ENCODE measurements around the gene NPIPA7.
"Not testable (repeated sequence)": the region's sequence is repeated elsewhere in the genome, so short reads cannot be mapped to it uniquely, and the experiment has no call there.

Gene NPIPA7

DNA sequence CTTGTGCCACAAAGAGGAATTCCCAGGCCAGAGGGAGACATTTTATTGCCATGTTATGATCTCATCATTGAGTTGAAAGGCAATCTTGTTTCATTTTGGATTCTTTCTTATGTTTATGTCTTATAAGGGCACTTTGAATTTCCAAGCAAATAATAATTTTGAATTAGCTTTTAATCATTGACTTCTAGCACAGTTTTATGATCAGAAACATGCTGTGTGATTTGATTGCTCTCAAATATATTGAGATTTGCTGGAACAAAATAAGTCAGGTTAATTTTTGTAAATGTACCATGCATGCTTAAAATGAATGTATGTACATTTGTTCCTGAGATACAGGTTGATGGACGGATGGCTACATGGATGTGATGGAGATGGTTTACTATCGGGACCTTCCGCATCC, at the start of gene NPIPA7:
Gene NPIPA7, plus strand, starts transcription at position 301 of the 400 bp plus-strand sequence. CDS start 105 bp downstream, outside the sequence.
- not testable (repeated sequence) for H3K4me3 ChIP-seq (ENCODE audit: low read length)

DNA sequence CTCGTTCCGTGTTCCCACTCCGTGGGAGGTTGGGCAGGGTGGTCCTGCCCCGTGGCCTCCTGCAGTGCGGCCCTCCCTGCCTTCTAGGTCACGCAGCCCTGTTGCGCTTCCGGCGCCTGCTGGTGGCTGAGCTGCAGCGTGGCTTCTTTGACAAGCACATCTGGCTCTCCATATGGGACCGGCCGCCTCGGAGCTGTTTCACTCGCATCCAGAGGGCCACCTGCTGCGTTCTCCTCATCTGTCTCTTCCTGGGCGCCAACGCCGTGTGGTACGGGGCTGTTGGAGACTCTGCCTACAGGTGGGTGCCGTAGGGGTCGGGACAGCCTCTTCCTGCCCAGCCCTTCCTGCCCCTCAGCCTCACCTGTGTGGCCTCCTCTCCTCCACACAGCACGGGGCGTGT, 47.5 kb upstream of the NPIPA7 start:
- H3K4me3 ChIP-seq (ENCODE audit: low read length) = not testable (repeated sequence)

DNA sequence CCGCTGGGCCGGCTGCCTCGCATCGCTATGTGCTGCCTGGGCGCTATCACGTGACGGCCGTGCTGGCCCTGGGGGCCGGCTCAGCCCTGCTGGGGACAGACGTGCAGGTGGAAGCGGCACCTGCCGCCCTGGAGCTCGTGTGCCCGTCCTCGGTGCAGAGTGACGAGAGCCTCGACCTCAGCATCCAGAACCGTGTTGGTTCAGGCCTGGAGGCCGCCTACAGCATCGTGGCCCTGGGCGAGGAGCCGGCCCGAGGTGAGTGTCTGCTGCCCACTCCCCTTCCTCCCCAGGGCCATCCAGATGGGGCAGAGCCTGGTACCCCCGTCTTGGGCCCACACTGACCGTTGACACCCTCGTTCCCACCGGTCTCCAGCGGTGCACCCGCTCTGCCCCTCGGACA, 21.4 kb upstream of the NPIPA7 start:
- H3K4me3 ChIP-seq (ENCODE audit: low read length) = not testable (repeated sequence)

DNA sequence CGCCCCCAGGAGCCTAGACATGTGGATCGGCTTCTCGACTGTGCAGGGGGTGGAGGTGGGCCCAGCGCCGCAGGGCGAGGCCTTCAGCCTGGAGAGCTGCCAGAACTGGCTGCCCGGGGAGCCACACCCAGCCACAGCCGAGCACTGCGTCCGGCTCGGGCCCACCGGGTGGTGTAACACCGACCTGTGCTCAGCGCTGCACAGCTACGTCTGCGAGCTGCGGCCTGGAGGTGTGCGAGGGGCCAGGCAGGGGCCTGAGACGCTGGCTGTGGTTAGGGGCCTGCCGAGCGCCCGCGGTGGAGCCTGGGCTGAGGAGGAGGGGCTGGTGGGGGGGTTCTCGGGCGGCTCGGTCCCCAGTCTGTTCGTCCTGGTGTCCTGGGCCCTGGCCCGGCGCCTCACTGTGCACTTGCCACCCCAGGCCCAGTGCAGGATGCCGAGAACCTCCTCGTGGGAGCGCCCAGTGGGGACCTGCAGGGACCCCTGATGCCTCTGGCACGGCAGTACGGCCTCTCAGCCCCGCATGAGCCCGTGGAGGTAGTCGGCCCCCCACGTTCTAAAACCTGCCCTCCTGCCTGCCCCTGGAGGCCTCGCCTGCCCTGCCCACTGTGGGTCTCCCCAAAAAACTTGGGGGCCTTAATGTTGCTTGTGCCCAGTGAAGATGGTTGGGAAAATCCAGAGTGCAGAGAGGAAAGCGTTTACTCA, 20.2 kb upstream of the NPIPA7 start:
- not testable (repeated sequence) for H3K4me3 ChIP-seq (ENCODE audit: low read length)

DNA sequence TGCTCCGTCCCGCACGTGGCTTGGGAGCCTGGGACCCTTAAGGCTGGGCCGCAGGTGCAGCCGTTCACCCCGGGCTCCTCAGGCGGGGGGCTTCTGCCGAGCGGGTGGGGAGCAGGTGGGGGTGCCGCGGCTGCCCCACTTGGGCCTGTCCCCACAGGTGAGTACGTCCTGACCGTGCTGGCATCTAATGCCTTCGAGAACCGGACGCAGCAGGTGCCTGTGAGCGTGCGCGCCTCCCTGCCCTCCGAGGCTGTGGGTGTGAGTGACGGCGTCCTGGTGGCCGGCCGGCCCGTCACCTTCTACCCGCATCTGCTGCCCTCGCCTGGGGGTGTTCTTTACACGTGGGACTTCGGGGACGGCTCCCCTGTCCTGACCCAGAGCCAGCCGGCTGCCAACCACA, 15.3 kb upstream of the NPIPA7 start:
- not testable (repeated sequence) for H3K4me3 ChIP-seq (ENCODE audit: low read length)

DNA sequence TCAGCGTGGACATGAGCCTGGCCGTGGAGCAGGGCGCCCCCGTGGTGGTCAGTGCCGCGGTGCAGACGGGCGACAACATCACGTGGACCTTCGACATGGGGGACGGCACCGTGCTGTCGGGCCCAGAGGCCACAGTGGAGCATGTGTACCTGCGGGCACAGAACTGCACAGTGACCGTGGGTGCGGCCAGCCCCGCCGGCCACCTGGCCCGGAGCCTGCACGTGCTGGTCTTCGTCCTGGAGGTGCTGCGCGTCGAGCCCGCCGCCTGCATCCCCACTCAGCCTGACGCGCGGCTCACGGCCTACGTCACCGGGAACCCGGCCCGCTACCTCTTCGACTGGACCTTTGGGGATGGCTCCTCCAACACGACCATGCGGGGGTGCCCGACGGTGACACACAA, 14.8 kb upstream of the NPIPA7 start:
- not testable (repeated sequence) for H3K4me3 ChIP-seq (ENCODE audit: low read length)

DNA sequence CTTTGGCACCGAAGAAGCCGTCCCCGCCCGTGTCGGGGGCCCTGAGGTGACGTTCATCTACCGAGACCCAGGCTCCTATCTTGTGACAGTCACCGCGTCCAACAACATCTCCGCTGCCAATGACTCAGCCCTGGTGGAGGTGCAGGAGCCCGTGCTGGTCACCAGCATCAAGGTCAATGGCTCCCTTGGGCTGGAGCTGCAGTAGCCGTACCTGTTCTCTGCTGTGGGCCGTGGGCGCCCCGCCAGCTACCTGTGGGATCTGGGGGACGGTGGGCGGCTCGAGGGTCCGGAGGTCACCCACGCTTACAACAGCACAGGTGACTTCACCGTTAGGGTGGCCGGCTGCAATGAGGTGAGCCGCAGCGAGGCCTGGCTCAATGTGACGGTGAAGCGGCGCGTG, 14.2 kb upstream of the NPIPA7 start:
- H3K4me3 ChIP-seq (ENCODE audit: low read length) = not testable (repeated sequence)

DNA sequence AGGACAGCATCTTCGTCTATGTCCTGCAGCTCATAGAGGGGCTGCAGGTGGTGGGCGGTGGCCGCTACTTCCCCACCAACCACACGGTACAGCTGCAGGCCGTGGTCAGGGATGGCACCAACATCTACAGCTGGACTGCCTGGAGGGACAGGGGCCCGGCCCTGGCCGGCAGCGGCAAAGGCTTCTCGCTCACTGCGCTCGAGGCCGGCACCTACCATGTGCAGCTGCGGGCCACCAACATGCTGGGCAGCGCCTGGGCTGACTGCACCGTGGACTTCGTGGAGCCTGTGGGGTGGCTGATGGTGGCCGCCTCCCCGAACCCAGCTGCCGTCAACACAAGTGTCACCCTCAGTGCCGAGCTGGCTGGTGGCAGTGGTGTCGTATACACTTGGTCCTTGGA, 13.6 kb upstream of the NPIPA7 start:
- not testable (repeated sequence) for H3K4me3 ChIP-seq (ENCODE audit: low read length)

DNA sequence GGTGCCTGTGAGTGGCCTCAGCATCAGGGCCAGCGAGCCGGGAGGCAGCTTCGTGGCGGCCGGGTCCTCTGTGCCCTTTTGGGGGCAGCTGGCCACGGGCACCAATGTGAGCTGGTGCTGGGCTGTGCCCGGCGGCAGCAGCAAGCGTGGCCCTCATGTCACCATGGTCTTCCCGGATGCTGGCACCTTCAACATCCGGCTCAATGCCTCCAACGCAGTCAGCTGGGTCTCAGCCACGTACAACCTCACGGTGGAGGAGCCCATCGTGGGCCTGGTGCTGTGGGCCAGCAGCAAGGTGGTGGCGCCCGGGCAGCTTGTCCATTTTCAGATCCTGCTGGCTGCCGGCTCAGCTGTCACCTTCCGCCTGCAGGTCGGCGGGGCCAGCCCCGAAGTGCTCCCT, 13.1 kb upstream of the NPIPA7 start:
- H3K4me3 ChIP-seq (ENCODE audit: low read length) = not testable (repeated sequence)

DNA sequence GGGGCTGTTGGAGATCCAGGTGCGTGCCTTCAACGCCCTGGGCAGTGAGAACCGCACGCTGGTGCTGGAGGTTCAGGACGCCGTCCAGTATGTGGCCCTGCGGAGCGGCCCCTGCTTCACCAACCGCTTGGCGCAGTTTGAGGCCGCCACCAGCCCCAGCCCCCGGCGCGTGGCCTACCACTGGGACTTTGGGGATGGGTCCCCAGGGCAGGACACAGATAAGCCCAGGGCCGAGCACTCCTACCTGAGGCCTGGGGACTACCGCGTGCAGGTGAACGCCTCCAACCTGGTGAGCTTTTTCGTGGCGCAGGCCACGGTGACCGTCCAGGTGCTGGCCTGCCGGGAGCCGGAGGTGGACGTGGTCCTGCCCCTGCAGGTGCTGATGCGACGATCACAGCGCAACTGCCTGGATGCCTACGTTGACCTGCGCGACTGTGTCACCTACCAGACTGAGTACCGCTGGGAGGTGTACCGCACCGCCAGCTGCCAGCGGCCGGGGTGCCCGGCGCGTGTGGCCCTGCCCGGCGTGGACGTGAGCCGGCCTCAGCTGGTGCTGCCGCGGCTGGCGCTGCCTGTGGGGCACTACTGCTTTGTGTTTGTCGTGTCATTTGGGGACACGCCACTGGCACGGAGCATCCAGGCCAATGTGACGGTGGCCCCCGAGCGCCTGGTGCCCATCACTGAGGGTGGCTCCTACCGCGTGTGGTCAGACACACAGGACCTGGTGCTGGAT, 12.2 kb upstream of the NPIPA7 start:
- not testable (repeated sequence) for H3K4me3 ChIP-seq (ENCODE audit: low read length)

DNA sequence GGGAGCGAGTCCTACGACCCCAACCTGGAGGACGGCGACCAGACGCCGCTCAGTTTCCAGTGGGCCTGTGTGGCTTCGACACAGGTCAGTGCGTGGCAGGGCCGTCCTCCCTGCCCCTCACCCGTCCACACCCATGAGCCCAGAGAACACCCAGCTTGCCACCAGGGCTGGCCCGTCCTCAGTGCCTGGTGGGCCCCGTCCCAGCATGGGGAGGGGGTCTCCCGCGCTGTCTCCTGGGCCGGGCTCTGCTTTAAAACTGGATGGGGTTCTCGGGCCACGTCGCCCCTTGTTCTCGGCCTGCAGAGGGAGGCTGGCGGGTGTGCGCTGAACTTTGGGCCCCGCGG, 11.7 kb upstream of the NPIPA7 start:
- not testable (repeated sequence) for H3K4me3 ChIP-seq (ENCODE audit: low read length)

DNA sequence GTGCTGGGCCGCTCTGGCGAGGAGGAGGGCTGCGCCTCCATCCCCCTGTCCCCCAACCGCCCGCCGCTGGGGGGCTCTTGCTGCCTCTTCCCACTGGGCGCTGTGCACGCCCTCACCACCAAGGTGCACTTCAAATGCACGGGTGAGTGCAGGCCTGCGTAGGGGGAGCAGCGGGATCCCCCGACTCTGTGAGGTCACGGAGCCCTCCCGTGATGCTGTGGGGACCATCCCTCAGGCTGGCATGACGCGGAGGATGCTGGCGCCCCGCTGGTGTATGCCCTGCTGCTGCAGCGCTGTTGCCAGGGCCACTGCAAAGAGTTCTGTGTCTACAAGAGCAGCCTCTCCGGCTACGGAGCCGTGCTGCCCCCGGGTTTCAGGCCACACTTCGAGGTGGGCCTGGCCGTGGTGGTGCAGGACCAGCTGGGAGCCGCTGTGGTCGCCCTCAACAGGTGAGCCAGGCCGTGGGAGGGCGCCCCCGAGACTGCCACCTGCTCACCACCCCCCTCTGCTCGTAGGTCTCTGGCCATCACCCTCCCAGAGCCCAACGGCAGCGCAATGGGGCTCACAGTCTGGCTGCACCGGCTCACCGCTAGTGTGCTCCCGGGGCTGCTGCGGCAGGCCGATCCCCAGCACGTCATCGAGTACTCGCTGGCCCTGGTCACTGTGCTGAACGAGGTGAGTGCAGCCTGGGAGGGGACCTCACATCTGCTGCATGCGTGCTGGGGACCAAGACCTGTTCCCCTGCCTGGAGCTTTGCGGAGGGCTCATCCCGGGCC, 9.7 kb upstream of the NPIPA7 start:
- not testable (repeated sequence) for H3K4me3 ChIP-seq (ENCODE audit: low read length)

DNA sequence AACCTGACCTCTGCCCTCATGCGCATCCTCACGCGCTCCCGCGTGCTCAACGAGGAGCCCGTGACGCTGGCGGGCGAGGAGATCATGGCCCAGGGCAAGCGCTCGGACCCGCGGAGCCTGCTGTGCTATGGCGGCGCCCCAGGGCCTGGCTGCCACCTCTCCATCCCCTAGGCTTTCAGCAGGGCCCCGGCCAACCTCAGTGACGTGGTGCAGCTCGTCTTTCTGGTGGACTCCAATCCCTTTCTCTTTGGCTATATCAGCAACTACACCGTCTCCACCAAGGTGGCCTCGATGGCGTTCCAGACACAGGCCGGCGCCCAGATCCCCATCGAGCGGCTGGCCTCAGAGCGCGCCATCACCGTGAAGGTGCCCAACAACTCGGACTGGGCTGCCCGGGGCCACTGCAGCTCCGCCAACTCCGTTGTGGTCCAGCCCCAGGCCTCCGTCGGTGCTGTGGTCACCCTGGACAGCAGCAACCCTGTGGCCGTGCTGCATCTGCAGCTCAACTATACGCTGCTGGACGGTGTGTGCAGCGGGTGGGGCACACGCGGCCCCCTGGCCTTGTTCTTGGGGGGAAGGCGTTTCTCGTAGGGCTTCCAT, 7.7 kb upstream of the NPIPA7 start:
- H3K4me3 ChIP-seq (ENCODE audit: low read length) = not testable (repeated sequence)

DNA sequence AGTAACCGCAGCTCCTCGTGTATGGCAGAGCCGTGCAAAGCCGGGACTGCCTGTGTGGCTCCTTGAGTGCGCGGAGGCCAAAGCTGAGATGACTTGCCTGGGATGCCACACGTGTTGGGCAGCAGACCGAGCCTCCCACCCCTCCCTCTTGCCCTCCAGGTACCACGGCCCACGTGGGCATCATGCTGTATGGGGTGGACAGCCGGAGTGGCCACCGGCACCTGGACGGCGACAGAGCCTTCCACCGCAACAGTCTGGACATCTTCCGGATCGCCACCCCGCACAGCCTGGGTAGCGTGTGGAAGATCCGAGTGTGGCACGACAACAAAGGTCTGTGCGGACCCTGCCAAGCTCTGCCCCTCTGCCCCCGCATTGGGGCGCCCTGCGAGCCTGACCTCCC, 4.7 kb upstream of the NPIPA7 start:
- not testable (repeated sequence) for H3K4me3 ChIP-seq (ENCODE audit: low read length)

DNA sequence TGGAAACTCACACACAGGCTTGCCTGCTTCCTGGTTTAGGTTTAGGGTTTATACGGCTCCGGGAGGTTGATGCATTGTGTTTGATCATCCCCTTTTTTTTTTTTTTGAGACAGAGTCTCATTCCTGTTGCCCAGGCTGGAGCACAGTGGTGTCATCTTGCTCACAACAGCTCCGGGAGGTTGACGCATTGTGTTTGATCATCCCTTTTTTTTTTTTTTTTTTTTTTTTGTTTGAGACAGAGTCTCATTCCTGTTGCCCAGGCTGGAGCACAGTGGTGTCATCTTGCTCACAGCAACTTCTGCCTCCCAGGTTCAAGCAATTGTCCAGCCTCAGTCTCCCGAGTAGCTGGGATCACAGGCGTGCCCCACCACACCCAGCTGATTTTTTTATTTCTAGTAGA, 20.7 kb downstream of the NPIPA7 start:
- not testable (repeated sequence) for H3K4me3 ChIP-seq (ENCODE audit: low read length)

DNA sequence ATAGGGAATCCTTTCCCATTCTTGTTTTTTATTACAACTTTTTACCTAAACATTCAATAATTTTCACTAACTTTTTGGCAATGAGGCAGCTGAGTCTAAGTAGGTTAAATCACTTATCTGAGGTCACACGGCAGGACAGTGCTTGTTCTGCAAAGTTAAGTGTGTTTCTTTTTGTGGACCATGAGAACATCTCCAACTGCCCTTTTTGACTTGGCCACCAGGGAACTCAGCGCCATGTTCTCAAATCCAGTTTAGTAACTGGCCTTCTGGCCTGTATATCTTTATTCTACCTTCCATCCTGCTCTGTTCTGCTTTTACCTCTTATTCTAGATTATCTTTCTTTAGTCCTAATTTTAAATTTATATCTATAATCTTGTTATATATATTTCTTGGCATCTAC, 23.4 kb downstream of the NPIPA7 start:
- H3K4me3 ChIP-seq (ENCODE audit: low read length) = not testable (repeated sequence)

DNA sequence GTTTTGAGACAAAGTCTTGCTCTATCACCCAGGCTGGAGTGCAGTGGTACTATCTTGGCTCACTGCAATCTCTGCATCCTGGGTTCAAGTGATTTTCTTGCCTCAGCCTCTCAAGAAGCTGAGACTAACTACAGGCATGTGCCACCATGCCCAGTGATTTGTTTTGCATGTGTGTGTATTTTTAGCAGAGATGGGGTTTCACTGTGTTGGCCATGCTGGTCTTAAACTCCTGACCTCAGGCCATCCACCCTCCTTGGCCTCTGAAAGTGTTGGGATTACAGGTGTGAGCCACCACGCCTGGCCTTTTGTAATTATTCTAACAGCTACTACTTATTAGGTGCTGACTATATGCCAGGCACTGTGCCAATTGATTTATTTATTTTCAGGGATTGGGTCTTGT, 25.3 kb downstream of the NPIPA7 start:
- not testable (repeated sequence) for H3K4me3 ChIP-seq (ENCODE audit: low read length)

DNA sequence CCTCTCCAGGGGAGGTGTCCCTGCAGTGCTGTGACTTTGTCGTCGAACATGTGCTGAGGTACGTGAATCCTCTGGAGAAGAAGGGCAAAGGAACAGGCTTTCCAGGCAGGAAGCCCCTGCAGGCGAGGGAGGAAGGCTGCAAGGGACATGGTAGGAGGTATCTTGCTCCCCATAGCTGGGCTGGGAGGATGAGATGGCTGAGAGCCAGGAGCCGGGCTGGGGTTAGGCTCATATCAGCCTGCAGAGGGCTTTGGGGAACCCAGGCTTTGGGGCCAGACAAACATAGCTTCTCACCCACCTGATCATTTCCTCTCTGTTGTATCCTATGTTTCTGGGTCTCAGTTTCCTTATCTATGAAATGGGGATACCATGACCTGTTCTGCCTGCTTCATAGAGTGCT, 26.5 kb downstream of the NPIPA7 start:
- not testable (repeated sequence) for H3K4me3 ChIP-seq (ENCODE audit: low read length)

DNA sequence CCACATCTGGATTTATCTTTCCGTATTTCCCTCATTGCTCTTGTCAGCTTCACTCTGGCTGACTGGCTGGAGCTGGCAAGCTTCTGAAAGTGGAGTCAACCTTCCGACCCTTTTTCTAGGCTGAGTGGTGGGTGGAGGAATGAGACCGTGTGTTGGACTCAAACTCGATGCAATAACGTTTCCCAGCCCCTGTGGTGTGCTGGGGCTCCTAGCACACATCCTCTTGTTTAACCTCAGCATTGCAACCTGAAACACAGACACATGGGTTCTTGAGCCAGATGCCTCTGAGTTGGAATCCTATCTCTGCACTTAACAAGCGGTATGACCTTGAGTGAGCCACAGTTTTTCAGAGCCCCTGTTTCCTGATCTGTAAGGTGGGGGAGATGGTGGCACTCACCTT, 29.5 kb downstream of the NPIPA7 start:
- H3K4me3 ChIP-seq (ENCODE audit: low read length) = not testable (repeated sequence)

DNA sequence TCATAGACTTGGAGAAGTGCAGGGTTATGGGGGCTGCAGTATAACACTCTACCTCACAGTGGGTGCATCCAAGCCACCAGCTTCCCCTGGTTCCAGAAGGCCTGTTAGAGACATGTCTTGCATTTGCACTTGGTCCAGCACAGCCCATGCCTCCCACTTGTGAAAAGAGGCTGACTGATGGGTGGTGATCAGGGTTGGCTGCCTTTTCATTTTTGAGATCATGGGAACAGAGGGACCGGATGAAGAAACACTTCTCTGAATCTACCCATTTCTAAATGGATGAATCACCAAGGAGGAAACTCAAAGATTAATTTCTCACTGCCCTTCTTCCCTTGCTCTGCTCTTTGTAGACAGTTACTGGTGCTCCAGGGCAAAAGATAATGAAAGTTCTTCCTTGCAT, 34.8 kb downstream of the NPIPA7 start:
- not testable (repeated sequence) for H3K4me3 ChIP-seq (ENCODE audit: low read length)

DNA sequence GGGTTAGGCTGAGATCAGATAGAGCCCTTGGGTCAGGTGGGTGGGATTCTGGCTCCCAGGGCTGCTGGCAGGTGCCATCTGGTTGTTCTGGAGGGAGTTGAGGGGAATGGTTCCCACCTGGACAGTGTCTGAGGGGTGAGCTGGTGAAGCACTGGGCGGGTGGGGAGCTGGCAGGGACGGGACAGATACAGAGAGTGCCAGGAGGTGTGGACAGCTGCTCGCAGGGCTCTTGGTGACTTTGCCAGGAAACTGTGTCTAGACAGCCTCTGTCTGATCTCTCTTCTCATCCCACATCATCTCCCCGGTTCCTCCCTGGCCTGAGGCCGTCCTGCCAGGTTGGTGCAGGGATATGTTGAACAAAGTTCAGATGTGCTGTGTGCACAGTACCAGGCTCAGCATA, 38.1 kb downstream of the NPIPA7 start:
- not testable (repeated sequence) for H3K4me3 ChIP-seq (ENCODE audit: low read length)

All from GM08714 (cell line).